Transverse colon (tissue), 4 donors: ENCODE results near the gene NCKIPSD. TPM values are rescaled to one million over a fixed set of nuclear protein-coding genes. Genes with fewer than 3 reads are reported as not detected.

Experiments used
- DNase-seq: peaks from one replicate; pipeline ENCODE4 v3.0.0-alpha.2; 2019
- H3K27ac ChIP-seq, 4 donors: fragments of 200-600 bp; sonication (generic); 2 replicates each; pipeline ENCODE4 v1.5.1; 2016 to 2018; ENCODE audit warnings: inconsistent platforms in 4 of 4
- H3K27me3 ChIP-seq: fragments of 200-600 bp; sonication (generic); 2 replicates; pipeline ENCODE4 v1.5.1; 2017; ENCODE audit warnings: inconsistent platforms
- H3K36me3 ChIP-seq, 4 donors: fragments of 200-600 bp; sonication (generic); 2 replicates each; pipeline ENCODE4 v1.5.1; 2017 to 2019; ENCODE audit warnings: inconsistent platforms in 4 of 4
- H3K4me1 ChIP-seq, 4 donors: fragments of 200-600 bp; sonication (generic); 2 replicates each; pipeline ENCODE4 v1.5.1; 2017 to 2020; ENCODE audit warnings: inconsistent platforms in 4 of 4
- H3K4me3 ChIP-seq, 4 donors: fragments of 200-600 bp; sonication (generic); 1 replicate in 1 of 4; 2 replicates in 3 of 4; pipeline versions ENCODE4 v1.5.1 to v1.6.1; 2017 to 2019; ENCODE audit warnings: inconsistent platforms in 4 of 4
- H3K9me3 ChIP-seq, 2 donors: fragments of 200-600 bp; sonication (generic); 2 replicates each; pipeline ENCODE4 v1.5.1; 2017 to 2019; ENCODE audit warnings: inconsistent platforms in 2 of 2
- EP300 ChIP-seq: sonication (generic); formaldehyde crosslinking; IDR thresholded peaks from one replicate; pipeline ENCODE4 v1.6.1; 2017; ENCODE audit warnings: antibody characterized with exemption, low read depth
- POLR2A ChIP-seq: fragments of 450-650 bp; IDR thresholded peaks from one replicate; pipeline ENCODE4 v1.6.1; 2016; ENCODE audit warnings: antibody characterized with exemption, mild to moderate bottlenecking, moderate library complexity
- POLR2AphosphoS5 ChIP-seq, 3 donors: sonication (generic); formaldehyde crosslinking; IDR thresholded peaks; one replicate each; pipeline ENCODE4 v1.6.1; 2016; ENCODE audit warnings: antibody characterized with exemption in 3 of 3
- WGBS, 2 donors: methylation state at CpG; one replicate each; pipeline ENCODE4 v1.1.5; 2018; ENCODE audit warnings: low coverage in 1 of 2; 5-methylcytosine and 5-hydroxymethylcytosine counted together
- in situ Hi-C, 4 donors: fragments of 200-750 bp; cut with MboI; loops; one replicate each; pipeline versions ENCODE4 v1.15.0 to v1.15.1; 2017; ENCODE audit warnings: low sequenced_read_pairs in 3 of 4, low pct_ligation_motif_present in 1 of 4, low pct_unique_long_range_greater_than_20kb in 1 of 4
- intact Hi-C: fragments of 100-400 bp; cut with DNase I; formaldehyde crosslinking; loops from one replicate; pipeline ENCODE4 v1.15.1; 2023; ENCODE audit warnings: low total_unique reads
- total RNA-seq, 4 donors: library from RNA; depleted of rRNA; stranded (reverse); fragments of >200 nt; gene quantifications; one replicate each; pipeline ENCODE4 v1.1.0, GENCODE V29; 2016
- TF ChIP-seq, protein P1 (sequence below), 5 experiments: fragments of 200-600 bp in 3 of 5; fragments of 450-650 bp in 2 of 5; sonication (generic) in 3 of 5; IDR thresholded peaks; 1 replicate in 2 of 5; 2 replicates in 3 of 5; pipeline ENCODE4 v1.5.1; 2016 to 2017; ENCODE audit warnings: antibody characterized with exemption in 5 of 5, inconsistent platforms in 3 of 5, mild to moderate bottlenecking in 2 of 5, moderate library complexity in 1 of 5

The NCKIPSD gene
- total RNA-seq, 4 donors from 2014 or later = 42.3 to 74.6 (median 49.2) TPM

- intact Hi-C loops = no loop called here
- Histone ChIP-seq H3K36me3 (peaks cover 0 to 12% (median 6%) of the 10 kb centered on the region in 4 donors), H3K4me3 (no peak overlapping the region), H3K27ac (peak overlapping the region in 1 of 4 donors; percentile 14), H3K27me3 (no peaks in the 10 kb centered on the region), H3K9me3 (no peaks in the 10 kb centered on the region), H3K4me1 (peaks cover 18 to 89% (median 55%) of the 10 kb centered on the region in 4 donors)
- in situ Hi-C loops = no loop called here
- TF ChIP-seq, protein P1, sequence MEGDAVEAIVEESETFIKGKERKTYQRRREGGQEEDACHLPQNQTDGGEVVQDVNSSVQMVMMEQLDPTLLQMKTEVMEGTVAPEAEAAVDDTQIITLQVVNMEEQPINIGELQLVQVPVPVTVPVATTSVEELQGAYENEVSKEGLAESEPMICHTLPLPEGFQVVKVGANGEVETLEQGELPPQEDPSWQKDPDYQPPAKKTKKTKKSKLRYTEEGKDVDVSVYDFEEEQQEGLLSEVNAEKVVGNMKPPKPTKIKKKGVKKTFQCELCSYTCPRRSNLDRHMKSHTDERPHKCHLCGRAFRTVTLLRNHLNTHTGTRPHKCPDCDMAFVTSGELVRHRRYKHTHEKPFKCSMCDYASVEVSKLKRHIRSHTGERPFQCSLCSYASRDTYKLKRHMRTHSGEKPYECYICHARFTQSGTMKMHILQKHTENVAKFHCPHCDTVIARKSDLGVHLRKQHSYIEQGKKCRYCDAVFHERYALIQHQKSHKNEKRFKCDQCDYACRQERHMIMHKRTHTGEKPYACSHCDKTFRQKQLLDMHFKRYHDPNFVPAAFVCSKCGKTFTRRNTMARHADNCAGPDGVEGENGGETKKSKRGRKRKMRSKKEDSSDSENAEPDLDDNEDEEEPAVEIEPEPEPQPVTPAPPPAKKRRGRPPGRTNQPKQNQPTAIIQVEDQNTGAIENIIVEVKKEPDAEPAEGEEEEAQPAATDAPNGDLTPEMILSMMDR (IDR thresholded peaks at IDR 0.05) = no peak
- no peak for TF ChIP-seq POLR2AphosphoS5 (IDR thresholded peaks at IDR 0.05)
- no peak for TF ChIP-seq EP300
- TF ChIP-seq POLR2A = no peak
- 50 to 61% methylated on average over 1 to 2 of the region's 2 CpGs for WGBS, 2 donors
- no peak for DNase-seq
Measured at GRCh38 chr3:48711727-48712126, 26.0 kb upstream of the NCKIPSD start.

GRCh38 chr3:48709051-48709461 is 23.3 kb upstream of the NCKIPSD start:
- H3K36me3 ChIP-seq = peaks cover 0 to 13% (median 4%) of the 10 kb centered on the region in 4 donors

GRCh38 chr3:48708481-48708889 is 22.8 kb upstream of the NCKIPSD start:
- intact Hi-C loops = no loop called here
- in situ Hi-C loops = no loop called here
- no peak for DNase-seq
- H3K4me1 ChIP-seq = peaks cover 15 to 75% (median 32%) of the 10 kb centered on the region in 4 donors
- H3K4me3 ChIP-seq = no peak overlapping the region
- no peaks in the 10 kb centered on the region for H3K27me3 ChIP-seq
- peaks cover 0 to 13% (median 4%) of the 10 kb centered on the region in 4 donors for H3K36me3 ChIP-seq
- H3K9me3 ChIP-seq = no peaks in the 10 kb centered on the region
- H3K27ac ChIP-seq = peak overlapping the region in 1 of 4 donors; percentile 24
- TF ChIP-seq POLR2A (no peak), EP300 (no peak), POLR2AphosphoS5 (IDR thresholded peaks at IDR 0.05) (no peak)
- TF ChIP-seq, protein P1 (IDR thresholded peaks at IDR 0.05) = no peak
- 38% methylated on average over 2 of the region's 2 CpGs; no CpG with 5 or more reads in 1 of the 2 donors for WGBS, 2 donors

More at GRCh38 chr3:48709051-48709461, 23.3 kb upstream of the NCKIPSD start:
- no peaks in the 10 kb centered on the region for H3K9me3 ChIP-seq
- WGBS, 2 donors = 77 to 100% methylated on average over 1 to 7 of the region's 7 CpGs
- TF ChIP-seq, protein P1 (IDR thresholded peaks at IDR 0.05) = no peak
- TF ChIP-seq POLR2AphosphoS5 (IDR thresholded peaks at IDR 0.05) = no peak
- TF ChIP-seq EP300 = no peak
- TF ChIP-seq POLR2A = no peak
- intact Hi-C loops = no loop called here
- H3K4me3 ChIP-seq = no peak overlapping the region
- in situ Hi-C loops = no loop called here
- DNase-seq = no peak
- no peak overlapping the region for H3K27ac ChIP-seq
- H3K4me1 ChIP-seq = peaks cover 15 to 77% (median 37%) of the 10 kb centered on the region in 4 donors
- H3K27me3 ChIP-seq = no peaks in the 10 kb centered on the region

DNA sequence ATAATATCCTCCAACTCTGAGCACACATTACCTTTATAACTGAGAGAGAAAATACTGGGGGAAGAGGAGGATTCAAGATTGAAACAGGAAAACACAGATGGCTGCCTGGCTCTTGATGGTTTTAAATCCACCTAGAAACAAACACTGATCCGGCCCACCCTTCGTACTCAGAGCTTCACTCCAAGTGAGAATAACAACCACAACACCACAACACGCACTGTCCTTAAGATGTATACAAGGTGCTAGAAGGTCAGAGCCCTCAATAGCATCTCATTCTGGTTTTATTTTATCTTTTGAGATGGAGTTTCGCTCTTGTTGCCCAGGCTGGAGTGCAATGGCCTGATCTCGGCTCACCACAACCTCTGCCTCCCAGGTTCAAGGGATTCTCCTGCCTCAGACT is 21.4 kb upstream of the NCKIPSD start:
- intact Hi-C loops = no loop called here
- in situ Hi-C loops = no loop called here
- Histone ChIP-seq H3K4me3 (no peak overlapping the region), H3K9me3 (no peaks in the 10 kb centered on the region), H3K4me1 (peaks cover 6 to 62% (median 20%) of the 10 kb centered on the region in 4 donors), H3K27me3 (no peaks in the 10 kb centered on the region), H3K27ac (peak overlapping the region in 1 of 4 donors; percentile 17), H3K36me3 (peaks cover 0 to 8% (median 3%) of the 10 kb centered on the region in 4 donors)
- TF ChIP-seq POLR2AphosphoS5 (IDR thresholded peaks at IDR 0.05) (no peak), POLR2A (no peak), EP300 (no peak)
- TF ChIP-seq, protein P1 (IDR thresholded peaks at IDR 0.05) = no peak
- WGBS, 2 donors = 84 to 88% methylated on average over 3 to 5 of the region's 5 CpGs
- no peak for DNase-seq
